Loucy (cell line): ENCODE results near the gene NRIP1.
A peak's percentile ranks its signal among the peaks of the same experiment; 100 is the strongest.

Experiments
- CTCF ChIP-seq: fragments of 200-600 bp; sonication (generic); conservative IDR thresholded peaks from 2 replicates; pipeline ENCODE4 v1.5.1; 2014; ENCODE audit warnings: mild to moderate bottlenecking, antibody characterized with exemption, low read length
- EZH2phosphoT487 ChIP-seq: fragments of 200-600 bp; IDR thresholded peaks from 2 replicates; pipeline ENCODE4 v1.6.1; 2018; ENCODE audit warnings: antibody characterized with exemption, mild to moderate bottlenecking, moderate library complexity, borderline replicate concordance

DNA sequence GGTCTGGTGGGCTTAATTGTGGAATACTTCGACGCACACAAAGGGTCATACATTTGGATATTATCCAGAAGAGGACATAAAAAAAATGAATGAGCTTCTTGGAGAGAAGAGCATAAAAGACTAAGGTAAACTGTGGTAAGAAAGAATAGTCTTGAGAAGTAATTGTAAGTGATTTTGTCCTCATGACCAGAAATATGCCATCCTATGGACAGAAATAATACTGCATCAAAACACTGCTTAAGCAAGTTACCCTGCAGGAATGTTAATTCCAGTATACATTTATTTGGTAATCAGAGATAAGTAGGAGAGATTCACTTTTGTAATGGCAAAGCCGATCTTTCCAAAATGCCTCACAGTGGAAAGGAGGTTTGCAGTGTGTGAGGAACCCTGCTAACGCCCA lies 111.9 kb downstream of the NRIP1 start:
- TF ChIP-seq CTCF: peak; percentile 38
- TF ChIP-seq EZH2phosphoT487: no peak
